Neural progenitor cell (in vitro differentiated cells): ENCODE measurements around the gene SOCS3.
A peak's percentile ranks its signal among the peaks of the same experiment; 100 is the strongest.

Experiments
- CTCF ChIP-seq: fragments of 200-600 bp; sonication (generic); IDR thresholded peaks from 2 replicates; pipeline ENCODE4 v1.5.1; 2017; ENCODE audit warnings: antibody characterized with exemption, mild to moderate bottlenecking
- EZH2 ChIP-seq: fragments of 200-600 bp; sonication (generic); IDR thresholded peaks from 2 replicates; pipeline ENCODE4 v1.6.1; 2017; ENCODE audit warnings: antibody characterized with exemption, mild to moderate bottlenecking, moderate library complexity

DNA sequence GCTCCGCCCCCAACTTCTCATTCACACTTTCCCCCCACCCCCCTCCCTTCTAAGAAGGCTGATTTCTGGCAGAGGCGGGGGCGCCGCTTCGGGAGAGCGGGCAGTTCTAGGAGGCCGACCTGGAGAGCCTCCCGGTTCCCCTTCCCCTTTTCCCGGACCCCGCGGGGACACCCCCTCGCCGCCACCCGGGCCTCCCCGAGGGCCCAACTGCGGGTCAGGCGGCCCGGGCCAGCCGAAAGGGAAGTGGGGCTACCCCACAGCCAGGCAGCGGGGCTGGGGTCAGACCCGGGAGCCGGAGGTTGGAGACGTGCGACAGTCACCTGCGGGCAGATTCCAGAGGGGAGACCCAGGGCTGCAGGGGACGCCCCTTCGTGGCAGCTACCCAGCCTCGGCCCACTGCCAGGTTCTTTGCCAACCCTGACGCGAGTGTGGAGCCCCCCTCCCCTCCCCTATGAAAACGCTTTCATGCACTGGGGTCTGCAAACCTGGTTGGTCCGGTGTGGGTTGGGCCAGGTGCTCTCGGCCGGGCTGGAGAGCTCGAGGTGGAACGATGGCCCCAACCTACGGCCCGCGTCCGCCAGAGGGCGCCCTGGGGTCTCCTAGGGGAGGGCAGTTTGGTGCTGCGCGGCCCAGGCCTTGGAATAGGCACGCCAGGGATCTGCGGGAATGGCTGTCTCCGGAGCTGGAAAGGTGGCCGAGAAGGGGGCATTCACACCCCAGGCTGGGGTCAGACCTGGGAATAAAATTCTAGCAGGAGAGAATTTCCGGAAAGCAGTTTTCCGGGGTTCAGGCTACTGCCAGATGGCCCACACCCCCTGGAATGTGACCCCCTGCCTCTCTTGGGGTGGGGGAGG lies 721 bp upstream of the SOCS3 start:
- TF ChIP-seq CTCF: peak; percentile 95
- peak; percentile 26 for TF ChIP-seq EZH2
